Globus pallidus (tissue), 1 donor: ENCODE measurements around the gene ATIC.
"Not testable (repeated sequence)": the region's sequence is repeated elsewhere in the genome, so short reads cannot be mapped to it uniquely, and the experiment has no call there.

Source experiments
- DNase-seq: peaks from one replicate; pipeline ENCODE4 v3.0.0-alpha.2; 2015; ENCODE audit warnings: low spot score

ATIC gene

GRCh38 chr2:215315301-215315700, 3.4 kb downstream of the ATIC start:
- no peak for DNase-seq

- no peak for DNase-seq
Measured at GRCh38 chr2:215316336-215316735, 4.5 kb downstream of the ATIC start.

GRCh38 chr2:215319500-215319899, 7.6 kb downstream of the ATIC start:
- no peak for DNase-seq

- DNase-seq: no peak
Measured at GRCh38 chr2:215320102-215320501, 8.2 kb downstream of the ATIC start.

GRCh38 chr2:215320679-215321078, 8.8 kb downstream of the ATIC start:
- DNase-seq: no peak

- DNase-seq: no peak
Measured at GRCh38 chr2:215324811-215325210, 13.0 kb downstream of the ATIC start.

- DNase-seq: no peak
Measured at GRCh38 chr2:215328066-215328465, 16.2 kb downstream of the ATIC start.

GRCh38 chr2:215332872-215333595, 21.2 kb downstream of the ATIC start:
- no peak for DNase-seq

- DNase-seq: no peak
Measured at GRCh38 chr2:215338883-215339679, 27.2 kb downstream of the ATIC start.

- no peak for DNase-seq
Measured at GRCh38 chr2:215347878-215348277, 36.0 kb downstream of the ATIC start.

- no peak for DNase-seq
Measured at GRCh38 chr2:215352602-215353001, 40.7 kb downstream of the ATIC start.

GRCh38 chr2:215354771-215355695, 43.2 kb downstream of the ATIC start:
- DNase-seq: no peak

- DNase-seq: no peak
Measured at GRCh38 chr2:215355801-215356200, 43.9 kb downstream of the ATIC start.

- no peak for DNase-seq
Measured at GRCh38 chr2:215356334-215356947, 44.6 kb downstream of the ATIC start.

- no peak for DNase-seq
Measured at GRCh38 chr2:215356948-215357461, 45.1 kb downstream of the ATIC start.

- no peak for DNase-seq
Measured at GRCh38 chr2:215357660-215358059, 45.8 kb downstream of the ATIC start.

- DNase-seq: no peak
Measured at GRCh38 chr2:215358312-215358845, 46.5 kb downstream of the ATIC start.

- DNase-seq: no peak
Measured at GRCh38 chr2:215358891-215359575, 47.2 kb downstream of the ATIC start.

- DNase-seq: no peak
Measured at GRCh38 chr2:215359576-215359922, 47.7 kb downstream of the ATIC start.

- not testable (repeated sequence) for DNase-seq
Measured at GRCh38 chr2:215360059-215360458, 48.2 kb downstream of the ATIC start.

GRCh38 chr2:215360596-215360995, 48.7 kb downstream of the ATIC start:
- no peak for DNase-seq
